Kidney glomerular epithelial cell (primary cell): ENCODE results near the gene DNAH1.
"Not testable (repeated sequence)": the region's sequence is repeated elsewhere in the genome, so short reads cannot be mapped to it uniquely, and the experiment has no call there.

ENCODE experiments used
- DNase-seq: peaks from one replicate; lab custom pipeline; 2025; lab: John Stamatoyannopoulos, UW

The DNAH1 gene

DNA sequence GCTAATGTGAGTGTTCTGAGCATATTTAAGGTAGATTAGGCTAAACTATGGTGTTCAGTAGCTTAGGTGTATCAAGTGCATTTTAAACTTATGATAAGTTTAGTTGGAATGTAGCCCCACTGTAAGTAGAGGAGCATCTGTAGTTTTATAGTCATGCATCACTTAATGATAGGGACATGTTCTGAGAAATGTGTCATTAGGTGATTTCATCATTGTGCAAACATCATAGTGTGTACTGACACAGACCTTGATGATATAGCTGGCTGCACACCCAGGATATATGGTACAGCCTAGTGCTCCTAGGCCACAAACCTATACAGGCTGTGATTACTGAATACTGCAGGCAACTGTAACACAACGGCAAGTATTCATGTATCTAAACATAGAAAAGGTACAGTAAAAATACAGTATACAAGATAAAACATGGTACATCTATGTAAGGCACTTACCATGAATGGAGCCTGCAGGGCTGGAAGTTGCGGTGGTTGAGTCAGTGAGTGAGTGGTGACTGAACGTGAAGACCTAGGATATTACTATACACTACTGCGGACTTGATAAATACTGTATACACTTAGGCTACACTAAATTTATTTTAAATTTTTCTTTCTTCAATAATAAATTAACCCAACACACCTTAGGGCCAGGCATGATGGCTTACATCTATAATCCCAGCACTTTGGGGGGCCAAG, 17.9 kb downstream of the DNAH1 start:
- peak; percentile 16 for DNase-seq

DNA sequence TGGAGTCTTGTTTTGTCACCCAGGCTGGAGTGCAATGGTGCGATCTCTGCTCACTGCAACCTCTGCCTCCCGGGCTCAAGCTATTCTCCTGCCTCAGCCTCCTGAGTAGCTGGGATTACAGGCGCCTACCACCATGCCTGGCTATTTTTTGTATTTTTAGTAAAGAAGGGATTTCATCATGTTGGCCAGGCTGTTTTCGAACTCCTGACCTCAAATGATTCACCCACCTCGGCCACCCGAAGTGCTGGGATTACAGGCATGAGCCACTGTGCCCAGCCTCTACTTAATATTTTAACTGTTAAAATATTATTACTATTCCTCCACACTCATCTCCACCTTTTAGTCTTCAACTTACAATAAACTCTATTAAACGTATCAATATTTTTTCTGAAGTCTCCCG, 22.0 kb downstream of the DNAH1 start:
- not testable (repeated sequence) for DNase-seq

DNA sequence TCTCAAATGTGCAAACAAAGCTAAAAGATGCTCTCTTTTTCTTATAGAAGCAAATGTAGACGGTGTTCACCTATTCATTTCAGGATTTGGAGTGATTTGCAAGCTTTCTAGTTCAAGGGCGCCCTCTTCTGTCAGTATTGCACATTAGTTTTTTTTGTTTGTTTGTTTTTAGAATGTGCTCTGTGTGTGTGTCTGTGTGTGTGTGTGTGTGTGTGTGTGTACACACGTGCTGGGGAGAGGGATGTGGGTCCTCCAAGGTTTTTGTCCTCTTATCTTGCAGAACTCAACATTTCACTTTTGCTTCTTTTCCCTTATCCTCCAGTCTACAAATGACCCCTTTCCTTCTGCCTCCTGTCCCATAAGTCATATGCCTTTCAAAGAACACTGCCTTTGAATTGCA, 23.5 kb downstream of the DNAH1 start:
- peak; percentile 71 for DNase-seq

DNA sequence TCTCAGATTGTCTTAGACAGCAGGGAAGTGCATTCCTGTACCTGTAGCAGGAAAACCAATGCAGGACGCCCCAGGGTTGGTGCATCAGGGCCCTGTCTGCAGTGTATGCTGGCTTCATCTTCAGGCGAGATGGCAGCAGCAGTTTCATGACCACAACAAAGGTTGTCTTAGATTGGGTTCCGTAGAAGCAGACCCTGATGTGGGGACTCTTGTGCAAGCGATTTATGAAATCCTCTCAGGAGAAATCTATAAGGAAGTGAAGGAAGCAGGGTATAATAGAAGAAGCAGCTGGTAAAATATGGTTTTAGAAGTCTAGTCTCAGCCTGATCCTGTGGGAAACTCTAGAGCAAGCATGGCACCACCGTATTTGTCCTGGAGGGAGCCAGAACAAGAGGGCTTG, 25.0 kb downstream of the DNAH1 start:
- no peak for DNase-seq

DNA sequence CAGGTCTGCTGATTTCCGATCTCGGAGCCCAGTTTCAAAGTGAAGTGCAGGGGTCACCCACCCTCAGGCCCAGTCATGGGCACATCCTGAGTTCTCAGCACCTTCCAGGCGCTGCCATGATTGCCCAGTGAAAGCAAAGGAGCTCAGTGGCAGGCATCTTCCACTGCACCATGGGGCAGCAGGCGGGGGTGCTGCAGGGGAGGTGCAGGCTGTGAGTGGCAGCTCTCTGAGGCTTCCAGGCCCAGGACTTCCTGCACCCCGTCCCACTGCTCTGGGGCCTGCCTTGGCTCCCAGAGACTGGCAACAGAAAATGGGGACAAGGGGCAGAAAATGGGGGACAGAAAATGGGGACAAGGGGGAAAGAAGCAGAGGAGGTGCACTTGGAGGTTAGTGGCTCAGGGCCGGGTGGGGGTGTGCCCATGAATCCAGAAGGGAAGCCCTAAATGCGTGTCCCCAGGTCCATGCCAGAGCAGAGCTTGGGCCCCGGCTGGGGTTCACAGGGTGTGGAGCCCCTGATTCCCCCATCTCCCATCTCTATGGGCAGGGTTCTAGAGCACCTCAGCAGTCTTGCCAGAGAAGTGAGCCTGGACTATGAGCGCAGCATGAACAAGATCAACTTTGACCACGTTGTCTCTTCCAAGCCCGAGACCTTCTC, 28.0 kb downstream of the DNAH1 start:
- DNase-seq, result no peak

DNA sequence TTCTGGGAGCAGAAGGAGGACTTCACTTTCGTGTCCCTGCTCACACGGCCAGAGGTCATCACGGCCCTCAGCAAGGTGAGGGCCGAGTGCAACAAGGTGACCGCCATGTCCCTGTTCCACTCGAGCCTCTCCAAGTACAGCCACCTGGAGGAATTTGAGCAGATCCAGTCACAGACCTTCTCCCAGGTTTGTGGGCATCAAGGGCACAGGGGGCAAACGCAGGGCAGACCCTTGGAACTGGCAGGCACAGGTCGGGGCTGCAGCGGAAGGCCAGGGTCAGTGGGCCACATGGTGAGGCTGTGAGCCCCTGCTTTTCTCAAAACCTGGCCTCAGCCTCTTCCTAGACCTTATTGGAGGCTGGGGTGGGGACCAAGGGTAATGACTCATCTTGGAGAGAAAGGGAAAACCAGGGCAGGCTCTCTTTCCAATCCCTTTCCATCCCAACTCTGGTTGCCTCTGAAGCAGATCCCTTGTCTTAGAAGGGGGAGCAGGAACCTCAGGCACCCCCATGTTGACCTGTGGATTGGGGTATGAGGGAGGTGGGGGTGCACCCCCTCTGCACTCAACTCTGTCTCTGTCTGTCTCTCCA, 29.5 kb downstream of the DNAH1 start:
- DNase-seq, result no peak

DNA sequence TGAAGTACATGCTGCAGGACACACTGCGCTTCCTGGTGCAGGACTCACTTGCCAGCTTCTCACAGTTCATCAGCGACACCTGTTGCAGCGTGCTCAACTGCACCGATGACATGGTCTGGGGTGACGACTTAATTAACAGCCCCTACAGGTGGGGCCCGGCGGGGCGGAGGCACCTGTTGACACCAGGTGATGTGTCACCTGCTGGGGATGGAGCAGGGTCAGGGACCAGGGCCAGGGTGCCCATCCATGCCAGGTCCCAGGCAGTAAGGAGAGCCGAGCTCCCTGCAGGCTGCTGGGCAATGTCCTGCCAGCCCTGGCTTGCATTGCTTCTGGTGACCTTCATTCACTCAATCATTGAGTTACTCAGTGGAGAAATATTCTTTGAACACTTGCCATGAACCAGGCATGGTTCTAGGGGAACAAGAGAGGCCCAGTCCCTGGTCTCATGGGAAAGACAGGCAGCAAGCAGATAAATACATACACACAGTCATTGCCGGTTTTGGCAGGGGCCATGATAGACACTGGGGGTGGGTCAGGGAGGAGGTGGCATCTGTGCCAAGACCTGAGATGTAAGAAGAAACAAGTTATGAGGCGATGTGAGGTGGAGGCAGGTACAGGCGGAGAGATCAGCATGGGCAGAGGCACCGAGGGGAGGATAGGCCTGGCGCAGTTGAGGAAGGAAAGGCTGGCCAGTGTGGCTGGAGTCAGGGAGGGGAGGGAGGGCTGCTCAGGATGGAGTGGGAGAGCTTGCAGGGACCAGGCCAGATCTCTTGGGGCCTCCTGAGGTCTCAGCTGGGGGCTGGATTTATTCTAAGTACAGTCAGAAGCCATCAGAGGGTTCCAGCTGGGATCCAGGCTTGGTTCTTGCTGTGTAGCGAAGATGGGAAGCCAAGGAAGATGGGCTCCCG, 30.8 kb downstream of the DNAH1 start:
- no peak for DNase-seq

DNA sequence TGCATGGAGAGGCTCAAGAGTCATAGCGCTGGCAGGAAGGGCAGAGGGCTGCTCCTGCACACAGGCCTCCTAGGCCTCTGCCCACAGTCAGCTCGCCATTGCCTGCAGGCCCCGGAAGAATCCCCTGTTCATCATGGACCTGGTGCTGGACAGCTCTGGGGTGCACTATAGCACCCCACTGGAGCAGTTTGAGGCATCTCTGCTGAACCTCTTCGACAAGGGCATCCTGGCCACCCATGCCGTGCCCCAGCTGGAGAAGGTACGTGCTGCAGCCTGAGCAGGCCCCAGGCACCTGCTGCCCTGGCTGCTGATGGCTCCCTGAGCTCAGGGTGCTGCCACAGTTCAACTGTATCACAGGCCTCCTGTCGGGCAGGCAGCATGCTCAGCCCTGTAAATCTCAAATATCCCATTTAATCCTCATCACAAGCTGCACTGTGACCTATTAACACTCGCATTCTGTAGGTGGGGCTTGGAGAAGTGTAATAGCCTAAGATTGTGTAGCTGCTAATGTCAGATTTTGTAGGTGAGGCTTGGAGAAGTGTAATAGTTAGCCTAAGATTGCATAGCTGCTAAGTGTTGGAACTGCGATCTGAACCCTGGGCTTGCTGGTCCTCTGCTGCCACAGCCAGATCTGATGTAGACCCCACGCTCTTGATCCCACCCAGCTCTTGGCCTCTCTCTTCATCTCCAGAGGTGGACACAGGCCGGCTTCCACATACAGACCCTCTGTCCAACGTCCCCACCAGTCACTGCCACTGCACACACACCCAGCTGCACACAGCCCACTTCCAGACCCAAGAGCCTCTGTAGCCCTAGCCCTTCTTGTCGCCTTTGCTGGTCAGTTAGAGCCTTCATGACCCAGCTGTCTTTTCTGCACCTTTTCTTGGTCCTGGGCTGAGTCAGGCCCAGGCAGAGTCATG, 31.9 kb downstream of the DNAH1 start:
- no peak for DNase-seq

DNA sequence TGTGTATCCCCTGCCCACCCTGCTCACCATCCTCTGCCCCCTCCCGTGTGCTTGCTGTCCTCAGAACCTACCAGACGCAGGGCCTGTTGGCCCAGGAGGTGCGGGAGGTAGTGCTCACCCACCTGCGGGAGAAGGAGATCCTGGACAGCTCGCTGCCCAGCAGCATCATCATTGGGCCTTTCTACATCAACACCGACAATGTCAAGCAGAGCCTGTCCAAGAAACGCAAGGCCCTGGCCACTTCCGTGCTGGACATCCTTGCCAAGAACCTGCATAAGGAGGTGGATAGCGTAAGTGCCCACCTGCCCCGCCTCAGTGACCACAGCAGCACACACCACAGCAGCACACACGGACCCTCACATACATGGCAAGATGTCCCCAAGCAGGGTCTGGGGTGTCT, 33.0 kb downstream of the DNAH1 start:
- DNase-seq, result no peak

DNA sequence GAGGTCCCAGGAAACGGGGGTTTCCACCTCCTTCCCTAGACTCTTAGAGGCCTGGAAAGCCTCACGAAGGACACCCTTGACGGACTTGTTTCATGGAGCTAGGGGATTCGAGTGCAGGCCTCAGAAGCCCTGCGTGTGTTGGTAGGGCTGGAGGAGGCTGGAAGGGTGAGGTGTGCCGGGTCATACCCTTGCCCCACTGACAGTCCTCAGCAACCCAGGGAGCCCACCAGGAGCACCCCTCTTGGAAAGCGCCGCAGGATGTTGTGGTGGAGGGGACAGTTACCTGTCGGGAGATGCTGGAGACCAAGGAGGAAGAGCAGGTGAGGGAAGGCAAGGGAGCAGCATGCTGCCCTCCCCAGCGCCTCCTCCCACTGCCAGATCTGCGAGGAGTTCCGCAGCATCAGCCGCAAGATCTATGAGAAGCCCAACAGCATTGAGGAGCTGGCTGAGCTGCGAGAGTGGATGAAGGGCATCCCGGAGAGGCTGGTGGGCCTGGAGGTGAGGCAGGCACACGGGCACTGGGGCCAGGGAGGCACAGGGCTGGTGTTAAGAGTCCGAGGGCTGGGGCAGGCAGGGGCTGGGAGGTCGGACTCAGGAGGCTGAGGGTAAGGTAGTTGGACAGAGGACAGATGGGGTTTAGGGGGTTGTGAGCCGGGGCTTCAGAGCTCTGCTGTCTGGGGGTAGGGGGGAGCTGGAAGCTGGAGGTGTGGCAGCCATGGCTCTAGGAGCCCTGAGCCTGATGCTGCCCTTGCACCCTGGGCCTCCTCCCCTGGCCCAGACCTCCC, 33.7 kb downstream of the DNAH1 start:
- no peak for DNase-seq

DNA sequence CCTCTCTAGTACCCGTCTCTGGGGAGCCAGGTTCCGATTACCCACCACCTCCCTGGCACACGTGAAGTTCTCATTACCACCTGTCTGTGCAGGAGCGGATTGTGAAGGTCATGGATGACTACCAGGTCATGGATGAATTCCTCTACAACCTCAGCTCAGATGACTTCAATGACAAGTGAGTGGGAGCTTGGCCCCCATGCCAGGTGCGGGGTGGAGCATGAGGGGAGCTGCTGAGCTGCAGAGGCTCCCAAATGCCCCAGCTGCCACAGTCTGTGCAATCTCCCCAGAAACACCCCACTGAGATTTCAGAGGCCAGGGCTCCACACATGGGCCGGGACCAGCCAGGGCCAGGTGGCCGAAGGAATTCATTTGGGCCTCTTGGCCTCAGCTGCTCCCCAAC, 34.3 kb downstream of the DNAH1 start:
- DNase-seq, result no peak

DNA sequence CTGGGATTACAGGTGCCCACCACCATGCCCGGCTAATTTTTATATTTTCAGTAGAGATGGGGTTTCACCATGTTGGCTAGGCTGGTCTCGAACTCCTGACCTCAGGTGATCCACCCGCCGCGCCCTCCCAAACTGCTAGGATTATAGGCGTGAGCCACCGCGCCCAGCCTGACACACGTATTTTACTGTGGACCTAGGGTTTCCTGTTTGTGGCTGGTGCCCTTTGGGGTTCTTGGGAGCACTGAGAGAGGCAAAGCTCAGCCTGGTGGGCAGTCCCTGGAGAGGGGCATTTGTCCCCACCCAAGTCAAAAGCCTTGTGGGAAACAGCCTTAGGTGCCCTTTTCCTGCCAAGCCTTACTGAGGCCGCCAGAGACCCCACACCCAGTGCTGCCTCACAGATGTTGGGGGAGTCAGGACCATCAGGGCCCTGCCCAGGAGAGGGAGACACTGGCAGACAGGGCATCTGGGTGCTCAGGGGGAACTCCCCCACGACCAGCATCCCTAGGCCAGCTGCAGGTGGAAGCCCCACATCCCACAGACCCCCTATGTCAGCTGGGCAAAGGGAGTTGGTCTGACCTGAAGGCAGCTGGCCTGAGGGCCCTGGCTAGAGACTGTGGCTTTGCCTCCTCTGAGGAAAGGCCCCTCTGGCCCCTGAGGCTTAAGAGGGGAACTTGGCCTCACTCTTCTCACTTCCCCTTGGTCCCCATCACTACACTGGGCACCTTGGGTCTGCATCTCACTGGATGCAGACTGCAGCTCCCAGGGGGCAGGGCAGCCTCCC, 35.1 kb downstream of the DNAH1 start:
- no peak for DNase-seq

DNA sequence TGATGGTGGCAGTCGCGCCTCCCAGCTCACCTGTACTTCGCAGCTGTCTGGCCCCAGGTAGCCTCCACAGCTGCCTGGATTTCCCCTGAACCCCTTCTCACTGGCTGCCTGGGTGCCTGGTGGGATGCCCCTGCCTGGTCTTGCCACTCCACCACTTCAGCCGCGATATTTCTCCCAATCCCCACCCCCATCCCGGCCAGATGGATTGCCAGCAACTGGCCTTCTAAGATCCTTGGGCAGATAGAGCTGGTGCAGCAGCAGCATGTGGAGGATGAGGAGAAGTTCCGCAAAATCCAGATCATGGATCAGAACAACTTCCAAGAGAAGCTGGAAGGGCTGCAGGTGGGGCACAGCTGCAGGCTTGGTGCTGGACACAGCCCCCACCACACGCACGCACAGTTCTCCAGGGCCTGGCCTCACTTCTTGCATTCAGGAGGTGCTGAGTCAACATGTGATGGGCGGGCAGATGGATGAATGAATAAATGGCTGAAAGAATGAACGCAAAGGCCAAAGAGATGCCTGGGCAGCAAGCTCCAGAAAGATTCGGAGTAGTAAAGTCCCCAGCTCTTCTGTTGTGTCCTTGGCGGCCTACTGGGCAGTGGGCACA, 35.7 kb downstream of the DNAH1 start:
- no peak for DNase-seq

DNA sequence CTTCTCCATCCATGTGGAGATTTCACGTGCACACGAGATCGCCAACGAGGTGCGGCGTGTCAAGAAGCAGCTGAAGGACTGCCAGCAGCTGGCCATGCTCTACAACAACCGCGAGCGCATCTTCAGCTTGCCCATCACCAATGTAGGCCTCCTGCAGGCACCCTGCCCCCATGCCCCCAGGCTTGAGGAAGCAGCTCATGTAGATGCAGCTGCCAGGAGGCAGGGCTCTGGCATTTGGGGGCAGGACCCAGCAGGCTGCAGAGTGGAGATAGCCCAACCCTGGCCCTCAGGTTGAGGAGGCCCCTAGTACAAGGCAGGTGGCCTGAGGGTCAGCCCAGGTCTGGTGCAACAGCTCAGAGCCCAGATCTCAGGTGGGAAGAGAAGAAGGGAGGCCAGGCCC, 36.4 kb downstream of the DNAH1 start:
- DNase-seq, result no peak

DNA sequence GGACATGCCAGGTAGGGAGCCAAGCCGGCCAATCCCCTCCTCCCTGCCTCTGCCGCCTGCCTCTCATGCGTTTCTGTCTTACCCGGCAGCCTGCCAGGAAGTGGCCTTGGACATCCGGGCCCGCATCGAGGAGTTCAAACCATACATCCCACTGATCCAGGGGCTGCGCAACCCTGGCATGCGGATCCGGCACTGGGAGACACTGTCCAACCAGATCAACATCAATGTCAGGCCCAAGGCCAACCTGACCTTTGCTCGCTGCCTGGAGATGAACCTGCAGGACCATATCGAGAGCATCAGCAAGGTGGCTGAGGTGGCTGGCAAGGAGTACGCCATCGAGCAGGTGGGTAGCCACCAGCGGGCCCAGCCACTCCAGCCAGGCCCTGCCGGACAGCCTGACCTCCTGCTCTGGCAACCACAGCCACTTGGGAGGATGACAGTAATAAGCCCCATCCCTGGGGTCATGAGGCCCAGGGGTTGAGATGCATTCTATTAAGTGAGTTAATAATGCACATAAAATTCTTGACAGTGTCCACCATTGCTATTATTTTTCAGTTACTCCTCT, 37.3 kb downstream of the DNAH1 start:
- no peak for DNase-seq

DNA sequence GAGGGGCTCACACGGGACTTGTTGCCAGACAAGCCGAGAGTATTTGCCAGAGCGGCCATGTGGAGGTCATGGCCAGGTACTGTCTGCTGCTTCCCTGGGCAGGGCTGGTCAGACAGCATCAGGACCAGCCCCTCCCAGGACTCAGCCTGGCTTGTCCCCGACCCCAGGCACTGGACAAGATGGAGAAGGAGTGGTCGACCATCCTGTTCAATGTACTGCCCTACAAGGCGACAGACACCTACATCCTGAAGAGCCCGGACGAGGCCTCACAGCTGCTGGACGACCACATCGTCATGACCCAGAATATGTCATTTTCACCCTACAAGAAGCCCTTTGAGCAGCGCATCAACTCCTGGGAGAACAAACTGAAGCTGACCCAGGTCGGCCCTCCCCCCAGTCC, 38.6 kb downstream of the DNAH1 start:
- DNase-seq, result no peak

DNA sequence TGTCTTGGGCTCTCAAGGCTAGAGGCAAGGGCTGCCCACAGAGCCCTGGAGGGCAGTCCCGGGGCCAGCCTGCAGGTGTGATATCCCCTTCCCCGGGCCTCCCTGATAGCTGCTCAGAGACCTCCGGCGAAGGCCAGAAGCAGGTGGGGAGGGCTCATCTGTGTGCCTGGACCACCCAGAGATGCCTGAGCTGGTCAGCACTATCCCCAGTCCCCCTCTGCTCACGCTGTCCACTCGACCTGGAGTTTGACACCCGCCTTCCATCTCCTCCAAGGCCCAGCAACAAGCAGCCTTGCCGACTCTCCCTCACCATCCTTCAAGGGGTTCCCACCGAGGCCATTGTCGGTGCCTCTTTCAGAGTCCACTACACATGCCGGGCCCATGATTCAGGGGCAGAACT, 39.4 kb downstream of the DNAH1 start:
- DNase-seq, result no peak

DNA sequence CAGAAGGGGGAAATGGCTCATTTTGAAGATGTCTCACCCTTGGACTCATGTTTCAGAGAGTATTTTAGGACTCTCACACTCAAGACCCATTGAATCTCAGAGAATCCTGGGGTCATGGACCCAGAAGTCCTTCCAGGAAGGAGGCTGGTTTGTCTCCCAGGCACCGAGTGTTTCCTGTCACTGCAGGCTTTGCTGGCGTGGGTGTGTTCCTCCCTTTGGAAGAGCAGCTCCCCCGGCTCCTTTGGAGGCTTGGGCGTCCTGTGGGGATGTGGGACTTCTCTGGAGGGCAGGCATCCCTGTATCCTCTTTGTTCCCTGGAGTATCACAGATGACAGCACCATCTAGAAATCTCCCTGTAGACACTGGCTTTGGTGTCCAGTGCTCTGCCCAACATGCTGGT, 40.0 kb downstream of the DNAH1 start:
- DNase-seq, result no peak
